GM04503 (cell line): ENCODE results near the gene SGIP1.

Experiments used
- DNase-seq: peaks from one replicate; pipeline ENCODE4 v3.0.0-alpha.2; 2012; ENCODE audit warnings: low read depth

Gene SGIP1

GRCh38 chr1:66523562-66523961 is 10.4 kb upstream of the SGIP1 start:
- DNase-seq, result no peak

DNA sequence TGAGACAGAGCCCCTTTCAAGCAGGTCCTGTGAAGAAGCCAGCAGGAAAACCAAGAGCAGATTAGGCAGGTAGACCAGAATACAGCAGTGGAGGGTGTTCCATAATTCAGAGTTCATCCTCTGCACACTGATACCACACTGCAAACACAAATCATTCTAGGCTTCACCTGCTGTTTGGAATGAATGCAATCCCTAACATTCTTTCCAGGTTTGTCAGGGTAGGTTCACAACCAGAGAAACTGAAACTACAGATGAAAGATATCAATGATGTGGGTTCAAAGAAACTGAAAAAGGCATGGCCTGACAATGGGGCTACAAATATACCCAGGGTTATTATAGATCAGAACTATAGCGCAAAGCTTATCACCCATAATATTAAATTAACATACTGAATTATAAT is 8.9 kb upstream of the SGIP1 start:
- no peak for DNase-seq

GRCh38 chr1:66526036-66526435 is 7.9 kb upstream of the SGIP1 start:
- no peak for DNase-seq

- DNase-seq, result no peak
Measured at GRCh38 chr1:66526991-66527390, 7.0 kb upstream of the SGIP1 start.

GRCh38 chr1:66527686-66528085 is 6.3 kb upstream of the SGIP1 start:
- DNase-seq, result no peak

- no peak for DNase-seq
Measured at GRCh38 chr1:66528580-66528979, 5.4 kb upstream of the SGIP1 start.

- no peak for DNase-seq
Measured at GRCh38 chr1:66532214-66532613, 1.7 kb upstream of the SGIP1 start.

GRCh38 chr1:66532798-66533783 is 862 bp upstream of the SGIP1 start:
- DNase-seq, result peak; percentile 69

DNA sequence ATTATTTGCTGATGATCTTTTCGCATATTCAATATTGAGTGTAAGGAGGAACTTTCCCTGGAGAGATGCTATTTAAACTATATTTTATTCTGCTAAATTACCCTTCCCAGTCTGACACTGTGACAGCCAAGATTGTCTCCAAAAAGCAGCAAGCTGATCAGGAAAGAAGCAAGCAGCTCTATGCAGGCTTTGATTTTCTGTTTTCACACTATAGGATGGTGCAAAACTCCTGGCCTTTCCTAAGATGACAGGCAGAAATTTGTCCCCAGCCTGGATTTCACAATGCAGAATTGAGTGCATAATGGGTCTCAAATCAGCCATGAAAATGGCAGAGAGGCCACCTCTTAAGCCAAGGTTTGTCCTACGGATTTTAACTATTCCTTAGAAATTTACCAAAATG is 1.1 kb downstream of the SGIP1 start:
- DNase-seq, result no peak

DNA sequence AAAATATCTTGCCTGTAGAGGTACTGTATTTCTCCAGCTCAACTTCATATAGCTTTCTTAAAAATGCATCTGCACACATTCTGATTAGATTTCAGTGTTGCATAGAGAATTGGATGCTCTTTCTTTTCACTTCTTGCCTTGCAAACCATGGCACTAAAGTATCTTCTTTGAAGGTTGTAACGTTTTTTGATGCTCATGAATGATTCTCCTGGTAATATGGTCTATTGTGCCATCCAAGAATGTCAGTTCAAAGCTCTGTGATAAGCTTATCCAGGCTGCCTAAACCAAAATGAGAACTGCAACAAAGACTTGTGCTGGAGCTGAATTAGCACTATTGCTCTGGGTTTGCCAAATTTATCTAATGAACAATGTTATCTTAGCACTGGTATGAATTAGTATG is 1.9 kb downstream of the SGIP1 start:
- DNase-seq, result no peak

DNA sequence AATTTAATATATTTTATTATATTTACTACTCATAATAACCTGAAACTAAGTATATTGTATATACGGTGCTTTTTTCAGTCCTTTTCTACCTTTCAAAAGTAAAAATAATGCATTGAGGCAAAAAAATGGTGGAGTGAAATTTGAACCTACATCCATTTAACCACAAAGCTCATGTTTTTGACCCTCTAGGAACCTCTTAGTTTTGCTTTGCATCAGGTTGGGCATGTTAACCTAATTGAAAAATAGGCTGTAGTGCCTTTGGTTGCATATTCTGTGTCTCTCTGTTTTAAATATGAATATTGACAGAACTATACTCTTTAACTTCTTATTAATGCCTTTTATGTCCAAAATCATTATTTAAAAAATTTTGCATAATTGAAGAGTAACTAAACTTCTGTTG is 3.8 kb downstream of the SGIP1 start:
- no peak for DNase-seq

GRCh38 chr1:66539491-66539890 is 5.5 kb downstream of the SGIP1 start:
- DNase-seq, result no peak

GRCh38 chr1:66540434-66541032 is 6.6 kb downstream of the SGIP1 start:
- DNase-seq, result peak; percentile 65

GRCh38 chr1:66542314-66542713 is 8.4 kb downstream of the SGIP1 start:
- DNase-seq, result no peak

GRCh38 chr1:66542811-66543767 is 9.1 kb downstream of the SGIP1 start:
- DNase-seq, result peak; percentile 78

DNA sequence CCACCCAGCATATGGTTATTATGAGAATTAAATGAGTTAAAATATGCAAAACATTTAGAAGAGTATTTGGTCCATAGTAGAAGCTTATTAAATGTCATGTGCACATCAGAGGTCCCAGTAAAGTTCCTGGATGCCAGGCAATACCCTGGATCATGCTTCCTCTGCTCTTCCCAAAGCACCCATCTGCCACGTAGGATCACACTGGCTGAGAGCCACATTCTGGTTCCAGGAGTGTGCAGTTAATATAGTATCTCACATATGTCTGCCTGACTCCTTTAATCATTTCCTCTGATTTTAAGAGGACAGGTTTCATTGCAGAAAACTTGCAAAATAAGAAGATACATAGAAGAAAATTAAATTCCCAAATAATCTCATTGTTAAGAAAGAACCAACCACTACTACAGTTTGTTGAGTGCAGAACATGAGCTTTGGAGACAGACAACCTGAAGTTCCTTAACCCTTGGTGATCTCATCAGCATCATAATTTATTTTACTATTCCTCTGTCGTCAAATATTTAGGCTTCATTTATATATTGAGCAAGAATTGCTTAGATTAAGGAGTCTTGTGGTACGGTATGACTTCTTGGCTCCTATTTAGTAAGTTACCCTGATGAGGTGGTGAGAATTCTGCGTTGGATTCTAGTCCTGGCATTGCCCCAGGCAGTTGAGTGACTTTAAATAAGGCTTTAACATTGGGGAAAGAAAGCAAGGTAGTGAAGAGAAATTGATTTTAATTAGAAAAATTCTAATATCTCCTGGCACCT is 12.3 kb downstream of the SGIP1 start:
- DNase-seq, result no peak

GRCh38 chr1:66549017-66549416 is 15.1 kb downstream of the SGIP1 start:
- no peak for DNase-seq

DNA sequence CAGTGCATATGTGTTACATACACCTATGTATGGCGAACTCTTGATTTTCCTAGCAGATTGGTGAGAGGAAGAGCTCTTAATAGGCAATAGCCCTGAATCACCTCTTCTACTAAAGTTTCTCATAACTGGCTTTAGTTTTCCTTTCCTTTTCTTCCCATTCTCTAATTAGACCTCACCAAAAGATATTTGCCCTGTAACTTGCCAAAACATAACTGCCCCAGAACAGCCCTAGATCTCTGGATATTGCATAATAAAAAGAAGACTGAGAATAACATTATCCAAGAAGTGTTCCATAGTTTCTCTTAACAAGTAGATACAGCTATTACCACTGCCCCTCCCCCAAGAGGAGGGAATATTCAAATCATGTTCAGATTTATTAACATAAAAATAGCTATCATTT is 16.3 kb downstream of the SGIP1 start:
- no peak for DNase-seq

DNA sequence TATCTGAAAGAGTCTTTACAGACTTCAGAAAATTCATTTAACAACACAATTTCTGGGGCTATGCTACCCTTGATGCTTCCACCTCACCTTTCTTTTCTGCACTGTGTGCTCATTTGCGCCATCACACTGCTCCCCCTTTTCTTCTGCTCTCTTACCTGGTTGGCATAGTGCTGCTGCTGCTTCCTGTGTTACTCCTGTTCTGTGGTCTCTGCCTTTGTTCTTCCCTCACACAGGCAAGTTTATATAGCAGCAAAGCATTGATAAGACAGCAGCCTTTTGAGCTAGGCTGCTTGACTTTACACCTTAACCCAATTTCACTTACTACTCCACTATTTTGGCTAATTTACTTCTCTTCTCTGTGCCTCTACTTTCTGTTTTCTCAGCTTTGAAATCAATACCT is 18.3 kb downstream of the SGIP1 start:
- DNase-seq, result no peak

GRCh38 chr1:66552829-66553228 is 18.9 kb downstream of the SGIP1 start:
- no peak for DNase-seq

DNA sequence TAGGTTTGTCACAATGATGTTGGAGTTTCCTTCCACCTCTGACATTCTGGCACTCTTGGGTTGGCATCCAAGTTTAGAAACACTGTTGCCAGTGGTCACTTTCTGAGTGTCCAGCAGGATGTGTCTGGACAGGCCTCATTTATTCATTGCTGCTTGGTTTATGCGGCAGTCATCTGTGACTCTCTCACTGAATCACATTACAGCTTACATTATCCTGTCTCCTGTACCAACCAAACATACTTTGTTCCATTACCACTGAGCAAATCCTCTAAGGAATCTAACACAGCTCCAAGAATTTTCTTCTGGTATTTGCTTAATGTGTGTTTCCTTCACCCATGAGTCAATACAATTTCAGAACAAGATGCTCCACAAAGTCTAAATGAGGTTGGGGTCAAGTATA is 19.9 kb downstream of the SGIP1 start:
- peak; percentile 81 for DNase-seq
